ENCODE data around the gene RCOR3.

- peak; percentile 94 for TF ChIP-seq CTCF (IDR thresholded peaks at IDR 0.05; ENCODE audit: low read depth, low read length)
- TF ChIP-seq EZH2phosphoT487 (IDR thresholded peaks at IDR 0.05; ENCODE audit: low read depth) = no peak
Observed at GRCh38 chr1:211323156-211324063, 64.2 kb downstream of the RCOR3 start.

Measured in OCI-LY3 (cell line).